ENCODE measurements around the gene MSL1.

MSL1 gene

GRCh38 chr17:40121181-40122135, at the start of gene MSL1:
Gene MSL1 (plus strand): TSS chr17:40121971. CDS start chr17:40122613, 642 bp downstream.
- DNase-seq = peak in 56 of 58 donors; percentile 37 to 89 (median 81)

- DNase-seq = peak in 55 of 58 donors; percentile 54 to 96 (median 90)
Measured at GRCh38 chr17:40072040-40072734, 49.6 kb upstream of the MSL1 start.

- DNase-seq = peak in 2 of 58 donors; percentile 57 to 72
Measured at GRCh38 chr17:40072735-40073346, 48.9 kb upstream of the MSL1 start.

GRCh38 chr17:40073454-40074174, 48.2 kb upstream of the MSL1 start:
- peak in 1 of 58 donors; percentile 24 for DNase-seq

- no peak for DNase-seq
Measured at GRCh38 chr17:40074175-40074512, 47.6 kb upstream of the MSL1 start.

- no peak for DNase-seq
Measured at GRCh38 chr17:40074871-40075200, 46.9 kb upstream of the MSL1 start.

GRCh38 chr17:40075201-40075941, 46.4 kb upstream of the MSL1 start:
- peak in 54 of 58 donors; percentile 55 to 91 (median 82) for DNase-seq

- no peak for DNase-seq
Measured at GRCh38 chr17:40075942-40076498, 45.8 kb upstream of the MSL1 start.

- DNase-seq = no peak
Measured at GRCh38 chr17:40076591-40076990, 45.2 kb upstream of the MSL1 start.

- no peak for DNase-seq
Measured at GRCh38 chr17:40079545-40079944, 42.2 kb upstream of the MSL1 start.

GRCh38 chr17:40084477-40084876, 37.3 kb upstream of the MSL1 start:
- DNase-seq = no peak

- peak in 6 of 58 donors; percentile 24 to 56 (median 30) for DNase-seq
Measured at GRCh38 chr17:40086150-40087044, 35.4 kb upstream of the MSL1 start.

- no peak for DNase-seq
Measured at GRCh38 chr17:40087049-40087794, 34.5 kb upstream of the MSL1 start.

GRCh38 chr17:40087903-40088718, 33.7 kb upstream of the MSL1 start:
- no peak for DNase-seq

GRCh38 chr17:40089077-40089895, 32.5 kb upstream of the MSL1 start:
- no peak for DNase-seq

Measured in anterior cingulate cortex (tissue), 58 donors.